Cardiac fibroblast (primary cell): Measurements from ENCODE around the gene BCAR1.
A peak's percentile ranks its signal among the peaks of the same experiment; 100 is the strongest.

ENCODE experiments used
- DNase-seq, 2 donors: peaks; one replicate each; pipeline versions ENCODE4 v3.0.0 to v3.0.0-alpha.2; 2010; ENCODE audit warnings: low read depth in 2 of 2
- H3K4me3 ChIP-seq, 2 donors: replicated peaks in 1 of 2; 1 replicate in 1 of 2; 2 replicates in 1 of 2; pipeline ENCODE4 v1.5.1; 2011; ENCODE audit warnings: low read depth in 2 of 2, low read length in 2 of 2, mild to moderate bottlenecking in 2 of 2, moderate library complexity in 1 of 2
- CTCF ChIP-seq: IDR thresholded peaks from one replicate; pipeline ENCODE4 v1.5.1; 2011; ENCODE audit warnings: low read depth, mild to moderate bottlenecking, low read length, inconsistent platforms

The BCAR1 gene

GRCh38 chr16:75248536-75249380 is 2.7 kb downstream of the BCAR1 start:
- H3K4me3 ChIP-seq = peak overlapping the region in 1 of 2 donors; percentile 5
- DNase-seq = no peak
- TF ChIP-seq CTCF = no peak

- no peak for TF ChIP-seq CTCF
- no peak for DNase-seq
- H3K4me3 ChIP-seq = no peak overlapping the region
Observed at GRCh38 chr16:75248142-75248535, 3.3 kb downstream of the BCAR1 start.

- no peak for TF ChIP-seq CTCF
- DNase-seq = no peak
- no peak overlapping the region for H3K4me3 ChIP-seq
Observed at GRCh38 chr16:75247249-75247648, 4.2 kb downstream of the BCAR1 start.

GRCh38 chr16:75246504-75247205 is 4.8 kb downstream of the BCAR1 start:
- H3K4me3 ChIP-seq = no peak overlapping the region
- DNase-seq = peak; percentile 55 to 87
- no peak for TF ChIP-seq CTCF

DNA sequence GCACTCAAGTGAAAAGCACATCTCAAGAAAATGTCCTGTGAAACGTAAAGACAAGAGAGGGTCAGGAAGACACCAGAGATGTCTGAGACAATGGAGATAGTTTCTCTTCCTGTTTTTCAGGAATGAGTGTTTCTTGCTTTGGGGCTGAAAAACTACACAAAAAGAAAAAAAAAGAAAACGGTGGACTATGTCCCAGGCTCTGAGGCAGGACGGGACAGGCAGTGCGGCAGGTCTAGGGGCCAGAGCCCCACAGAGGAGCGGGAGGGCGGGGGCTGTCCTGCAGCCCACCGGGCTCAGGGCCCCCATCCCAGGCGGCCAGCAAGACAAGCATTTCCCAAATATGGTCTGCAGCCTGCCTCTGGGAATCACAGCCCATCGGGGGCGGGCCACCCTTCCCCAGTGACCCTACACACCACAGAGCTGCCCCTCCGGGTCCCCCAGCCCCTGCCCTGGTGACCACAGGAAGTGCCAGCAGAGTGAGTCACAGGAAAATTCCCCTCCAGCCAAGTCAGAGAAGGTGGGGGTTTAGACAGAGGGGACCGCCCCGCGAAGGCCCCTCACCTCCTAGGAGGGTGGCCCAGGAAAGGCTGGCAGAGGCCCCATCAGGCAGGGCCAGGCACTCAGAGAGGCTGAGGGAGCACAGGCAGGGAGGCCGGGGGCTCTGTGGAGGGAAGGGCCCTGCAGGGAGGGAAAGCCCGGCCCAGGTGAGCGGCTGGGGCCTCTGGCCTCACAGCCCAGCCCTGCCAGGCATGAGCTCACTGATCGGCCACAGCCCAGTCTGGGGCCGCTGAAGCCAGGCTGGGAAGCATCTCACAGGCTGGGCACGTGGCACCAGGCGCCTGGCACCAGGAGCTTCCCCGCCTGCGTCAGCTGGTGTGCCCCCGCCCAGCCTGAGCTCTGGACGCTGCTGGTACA is 6.3 kb downstream of the BCAR1 start:
- DNase-seq = peak; percentile 97 to 98
- peak overlapping the region; percentile 2 to 14 for H3K4me3 ChIP-seq
- TF ChIP-seq CTCF = no peak

GRCh38 chr16:75244225-75244809 is 7.1 kb downstream of the BCAR1 start:
- H3K4me3 ChIP-seq = no peak overlapping the region
- no peak for TF ChIP-seq CTCF
- peak; percentile 59 to 86 for DNase-seq
